Activated naive CD4-positive, alpha-beta T cell treated with anti-CD3 and anti-CD28 coated beads, Interleukin-2, amount 50 U/mL, for 16 hours (primary cell): ENCODE results near the gene POU3F2.

ENCODE experiments used
- DNase-seq: peaks from one replicate; pipeline ENCODE4 v3.0.0-alpha.2; 2020

The POU3F2 gene

GRCh38 chr6:98831057-98831958 lies 3.1 kb upstream of the POU3F2 start:
- DNase-seq = no peak

- no peak for DNase-seq
Measured at GRCh38 chr6:98831959-98832283, 2.5 kb upstream of the POU3F2 start.

- no peak for DNase-seq
Measured at GRCh38 chr6:98832284-98833056, 1.9 kb upstream of the POU3F2 start.

GRCh38 chr6:98833057-98833306 lies 1.4 kb upstream of the POU3F2 start:
- DNase-seq = no peak

- no peak for DNase-seq
Measured at GRCh38 chr6:98833307-98834059, 891 bp upstream of the POU3F2 start.

- no peak for DNase-seq
Measured at GRCh38 chr6:98835149-98836024, 1.0 kb downstream of the POU3F2 start.

GRCh38 chr6:98836025-98836961 lies 1.9 kb downstream of the POU3F2 start:
- DNase-seq = no peak

- no peak for DNase-seq
Measured at GRCh38 chr6:98836962-98837944, 2.9 kb downstream of the POU3F2 start.

- DNase-seq = no peak
Measured at GRCh38 chr6:98838032-98838431, 3.7 kb downstream of the POU3F2 start.

GRCh38 chr6:98838975-98839374 lies 4.6 kb downstream of the POU3F2 start:
- DNase-seq = no peak

- no peak for DNase-seq
Measured at GRCh38 chr6:98839781-98840361, 5.5 kb downstream of the POU3F2 start.

- DNase-seq = no peak
Measured at GRCh38 chr6:98840385-98840784, 6.0 kb downstream of the POU3F2 start.

GRCh38 chr6:98840996-98841513 lies 6.7 kb downstream of the POU3F2 start:
- DNase-seq = no peak

GRCh38 chr6:98841621-98842341 lies 7.4 kb downstream of the POU3F2 start:
- DNase-seq = no peak

- no peak for DNase-seq
Measured at GRCh38 chr6:98842342-98843180, 8.2 kb downstream of the POU3F2 start.

- DNase-seq = no peak
Measured at GRCh38 chr6:98843271-98844243, 9.2 kb downstream of the POU3F2 start.
